ENCODE data around the gene FLAD1. TPM values are rescaled to one million over a fixed set of nuclear protein-coding genes. Genes with fewer than 3 reads are reported as not detected.
A peak's percentile ranks its signal among the peaks of the same experiment; 100 is the strongest.

FLAD1 gene
- total RNA-seq, 1 experiment from 2014 or later, result 58.4 TPM

GRCh38 chr1:154970631-154971340, 12.4 kb upstream of the FLAD1 start, which contains the start of gene SHC1:
SHC1 (minus strand) TSS chr1:154970747; CDS start chr1:154970526, 221 bp downstream.
- Histone ChIP-seq H3K9ac (ENCODE audit: low read length) (peak within 1 kb of the TSS; percentile 86), H3K27me3 (ENCODE audit: insufficient read depth, low read length) (no peaks in the 10 kb centered on the region), H2AFZ (ENCODE audit: low read depth, low read length, poor library complexity, severe bottlenecking) (no peak within 1 kb of the TSS), H3K4me1 (ENCODE audit: control insufficient read depth in 1 of 2, insufficient read depth in 2 of 2, low read length in 2 of 2) (peaks cover 33 to 54% of the 10 kb centered on the region in 2 experiments), H3K9me3 (ENCODE audit: control insufficient read depth in 1 of 2, insufficient read depth in 1 of 2, low read depth in 1 of 2, low read length in 2 of 2) (no peaks in the 10 kb centered on the region), H4K20me1 (ENCODE audit: insufficient read depth) (no peaks in the 10 kb centered on the region), H3K9me2 (ENCODE audit: insufficient read depth) (no peaks in the 10 kb centered on the region), H3K4me3 (replicated peaks in 1 of 2; ENCODE audit: low read depth in 1 of 2, low read length in 2 of 2) (peak within 1 kb of the TSS; percentile 40 to 70), H3K36me3 (ENCODE audit: control insufficient read depth in 1 of 2, insufficient read depth in 2 of 2, low read length in 2 of 2) (peaks cover 12 to 34% of the 10 kb centered on the region in 2 experiments; a peak in 3 of 4 replicates), H3K27ac (ENCODE audit: low read depth, low read length) (peak within 1 kb of the TSS; percentile 86), H3K4me2 (ENCODE audit: low read length) (peak within 1 kb of the TSS; percentile 90), H3K79me2 (ENCODE audit: insufficient read depth, low read length) (peaks cover 86% of the 10 kb centered on the region)
- ATAC-seq, result peak; percentile 61
- ChIA-PET POLR2A (interaction anchor here (1.0 to 5.4 kb wide), 10 partner anchors 9 to 34 kb away, joined by 3 to 46 read pairs (median 6); partner anchors contain the start of genes FLAD1, PBXIP1, PMVK and PYGO2), RAD21 (ENCODE audit: low non-redundant PET in 1 of 2, low total read pairs in 2 of 2, uncharacterized antibody in 2 of 2, unreplicated experiment in 2 of 2) (interaction anchor here (0.6 to 1.0 kb wide), 2 partner anchors 29 to 47 kb away, joined by 3 read pairs; no protein-coding TSS in a partner anchor), CTCF (interaction anchor here (1.0 to 2.0 kb wide), 7 partner anchors 9 to 114 kb away, joined by 3 to 15 read pairs (median 5); partner anchors contain the start of genes ADAM15 and PYGO2)
- intact Hi-C loops (cut with micrococcal nuclease), result loop anchor here (5.0 kb wide), 2 partner anchors 92 to 167 kb away; partner anchors contain the start of genes EFNA4 and SLC50A1
- DNase-seq (ENCODE audit: low read depth, low spot score), result no peak
- TF ChIP-seq EZH2 (IDR thresholded peaks at IDR 0.05), result no peak
- TF ChIP-seq EZH2phosphoT487 (IDR thresholded peaks at IDR 0.05; ENCODE audit: borderline replicate concordance), result no peak
- no peak for TF ChIP-seq ZNF274 (IDR thresholded peaks at IDR 0.05; ENCODE audit: low read depth, low read length)
- no peak for TF ChIP-seq CBX3 (IDR thresholded peaks at IDR 0.05; ENCODE audit: low read depth)
- TF ChIP-seq ELF1 (IDR thresholded peaks at IDR 0.05; ENCODE audit: borderline replicate concordance, low read depth), result no peak
- no peak for TF ChIP-seq TCF7L2 (IDR thresholded peaks at IDR 0.05; ENCODE audit: borderline replicate concordance, extremely low read depth, insufficient read depth, insufficient read length)
- TF ChIP-seq, protein P1, sequence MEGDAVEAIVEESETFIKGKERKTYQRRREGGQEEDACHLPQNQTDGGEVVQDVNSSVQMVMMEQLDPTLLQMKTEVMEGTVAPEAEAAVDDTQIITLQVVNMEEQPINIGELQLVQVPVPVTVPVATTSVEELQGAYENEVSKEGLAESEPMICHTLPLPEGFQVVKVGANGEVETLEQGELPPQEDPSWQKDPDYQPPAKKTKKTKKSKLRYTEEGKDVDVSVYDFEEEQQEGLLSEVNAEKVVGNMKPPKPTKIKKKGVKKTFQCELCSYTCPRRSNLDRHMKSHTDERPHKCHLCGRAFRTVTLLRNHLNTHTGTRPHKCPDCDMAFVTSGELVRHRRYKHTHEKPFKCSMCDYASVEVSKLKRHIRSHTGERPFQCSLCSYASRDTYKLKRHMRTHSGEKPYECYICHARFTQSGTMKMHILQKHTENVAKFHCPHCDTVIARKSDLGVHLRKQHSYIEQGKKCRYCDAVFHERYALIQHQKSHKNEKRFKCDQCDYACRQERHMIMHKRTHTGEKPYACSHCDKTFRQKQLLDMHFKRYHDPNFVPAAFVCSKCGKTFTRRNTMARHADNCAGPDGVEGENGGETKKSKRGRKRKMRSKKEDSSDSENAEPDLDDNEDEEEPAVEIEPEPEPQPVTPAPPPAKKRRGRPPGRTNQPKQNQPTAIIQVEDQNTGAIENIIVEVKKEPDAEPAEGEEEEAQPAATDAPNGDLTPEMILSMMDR (IDR thresholded peaks at IDR 0.05 in 2 of 3, conservative IDR thresholded peaks at IDR 0.05 in 1 of 3; ENCODE audit: borderline replicate concordance in 1 of 3, insufficient read depth in 1 of 3, low read depth in 2 of 3, low read length in 2 of 3), result no peak
- TF ChIP-seq POLR2A (IDR thresholded peaks at IDR 0.05; ENCODE audit: borderline replicate concordance, extremely low read depth, insufficient read depth, insufficient read length), result peak; percentile 71
- TF ChIP-seq MAX (IDR thresholded peaks at IDR 0.05), result no peak
- peak; percentile 85 for TF ChIP-seq POLR2AphosphoS5 (IDR thresholded peaks at IDR 0.05; ENCODE audit: low read depth, low read length)
- TF ChIP-seq YY1 (IDR thresholded peaks at IDR 0.05; ENCODE audit: extremely low read depth, insufficient replicate concordance, low read depth, low read length), result no peak
- TF ChIP-seq ATF3 (IDR thresholded peaks at IDR 0.05), result no peak
- no peak for TF ChIP-seq EGR1 (IDR thresholded peaks at IDR 0.05; ENCODE audit: low read depth)
- no TSS peak for BruUV-seq (replicated peaks)

Measured in HCT116 (cell line).